Smooth muscle cell (in vitro differentiated cells): ENCODE results near the gene USP5. TPM values are rescaled to one million over a fixed set of nuclear protein-coding genes. Genes with fewer than 3 reads are reported as not detected.
"Not testable (repeated sequence)": the region's sequence is repeated elsewhere in the genome, so short reads cannot be mapped to it uniquely, and the experiment has no call there.

Experiments used
- DNase-seq: peaks from one replicate; lab custom pipeline; 2025; ENCODE audit not compliant: unreplicated experiment; lab: John Stamatoyannopoulos, UW
- H2AFZ ChIP-seq: fragments of 200-600 bp; sonication (generic); 2 replicates; pipeline ENCODE4 v1.6.0; 2016; ENCODE audit warnings: antibody characterized with exemption, low read depth, mild to moderate bottlenecking
- H3F3A ChIP-seq: fragments of 200-600 bp; sonication (generic); 2 replicates; pipeline ENCODE4 v1.6.0; 2017; ENCODE audit warnings: antibody characterized with exemption, low read depth
- H3K27ac ChIP-seq: fragments of 200-600 bp; sonication (generic); 2 replicates; pipeline ENCODE4 v1.5.1; 2016; ENCODE audit warnings: low read depth, mild to moderate bottlenecking
- H3K27me3 ChIP-seq: fragments of 200-600 bp; sonication (generic); 2 replicates; pipeline ENCODE4 v1.6.1; 2016; ENCODE audit warnings: low read depth, mild to moderate bottlenecking
- H3K36me3 ChIP-seq: fragments of 200-600 bp; sonication (generic); 2 replicates; pipeline ENCODE4 v1.5.1; 2016; ENCODE audit warnings: low read depth
- H3K4me1 ChIP-seq: fragments of 200-600 bp; sonication (generic); 2 replicates; pipeline ENCODE4 v1.5.1; 2016; ENCODE audit warnings: low read depth
- H3K4me2 ChIP-seq: fragments of 200-600 bp; sonication (generic); 2 replicates; pipeline ENCODE4 v1.6.0; 2016; ENCODE audit warnings: mild to moderate bottlenecking
- H3K4me3 ChIP-seq: fragments of 200-600 bp; sonication (generic); 2 replicates; pipeline ENCODE4 v1.5.1; 2016; ENCODE audit warnings: mild to moderate bottlenecking
- H3K79me2 ChIP-seq: fragments of 200-600 bp; sonication (generic); 2 replicates; pipeline ENCODE4 v1.6.0; 2016; ENCODE audit warnings: low read depth, mild to moderate bottlenecking
- H3K9ac ChIP-seq: fragments of 200-600 bp; sonication (generic); 2 replicates; pipeline ENCODE4 v1.6.0; 2016; ENCODE audit warnings: low read depth
- H3K9me3 ChIP-seq: fragments of 200-600 bp; sonication (generic); replicated peaks from 2 replicates; pipeline ENCODE4 v1.5.1; 2016; ENCODE audit warnings: low read depth
- H4K20me1 ChIP-seq: fragments of 200-600 bp; sonication (generic); 2 replicates; pipeline ENCODE4 v1.6.0; 2016; ENCODE audit warnings: low read depth
- CTCF ChIP-seq: fragments of 200-600 bp; sonication (generic); IDR thresholded peaks from 2 replicates; pipeline ENCODE4 v1.5.1; 2017; ENCODE audit warnings: borderline replicate concordance, mild to moderate bottlenecking, antibody characterized with exemption; ENCODE audit not compliant: insufficient read depth, poor library complexity, severe bottlenecking
- WGBS: methylation state at CpG from one replicate; pipeline ENCODE4 v1.1.7; 2016; ENCODE audit warnings: low lambda C conversion rate; 5-methylcytosine and 5-hydroxymethylcytosine counted together
- polyA plus RNA-seq: library from polyadenylated mRNA; unstranded; fragments of >200 nt; fragmentation: Nextera tagmentation; extraction: Ambion mirVana; gene quantifications from 2 replicates; pipeline ENCODE4 v1.2.1, GENCODE V29; 2016
- total RNA-seq: library from RNA; depleted of rRNA; stranded (reverse); fragments of >200 nt; gene quantifications from 2 replicates; pipeline ENCODE4 v1.2.3, GENCODE V29; 2014

The USP5 gene
- total and polyA plus RNA-seq, 2 experiments from 2014 or later, result 51.3 to 64.9 TPM

- H3K27ac ChIP-seq, result no peak overlapping the region
- no peak overlapping the region for H2AFZ ChIP-seq
- no peak overlapping the region for H3K4me2 ChIP-seq
- no peaks in the 10 kb centered on the region for H4K20me1 ChIP-seq
- peaks cover 20% of the 10 kb centered on the region for H3F3A ChIP-seq
- H3K36me3 ChIP-seq, result no peaks in the 10 kb centered on the region
- H3K79me2 ChIP-seq, result no peaks in the 10 kb centered on the region
- no peaks in the 10 kb centered on the region for H3K9me3 ChIP-seq
- DNase-seq, result no peak
- 98% methylated on average over 7 of the region's 7 CpGs for WGBS
- TF ChIP-seq CTCF, result no peak
- H3K27me3 ChIP-seq, result no peaks in the 10 kb centered on the region
- H3K4me1 ChIP-seq, result no peaks in the 10 kb centered on the region
- H3K4me3 ChIP-seq, result no peak overlapping the region
- H3K9ac ChIP-seq, result no peak overlapping the region
These were observed 9.0 kb downstream of the USP5 start for GRCh38 chr12:6860942-6861341.

GRCh38 chr12:6861391-6861790, 9.4 kb downstream of the USP5 start:
- H3K27ac ChIP-seq, result no peak overlapping the region
- H2AFZ ChIP-seq, result no peak overlapping the region
- H3K9ac ChIP-seq, result no peak overlapping the region
- WGBS, result over 99% methylated on average over 9 of the region's 9 CpGs
- no peak overlapping the region for H3K4me2 ChIP-seq
- H3K79me2 ChIP-seq, result no peaks in the 10 kb centered on the region
- no peak for DNase-seq
- H3K36me3 ChIP-seq, result no peaks in the 10 kb centered on the region
- H3K27me3 ChIP-seq, result no peaks in the 10 kb centered on the region
- H3K4me3 ChIP-seq, result no peak overlapping the region
- H3F3A ChIP-seq, result peaks cover 20% of the 10 kb centered on the region
- no peaks in the 10 kb centered on the region for H3K4me1 ChIP-seq
- TF ChIP-seq CTCF, result no peak
- H3K9me3 ChIP-seq, result no peaks in the 10 kb centered on the region
- no peaks in the 10 kb centered on the region for H4K20me1 ChIP-seq

DNA sequence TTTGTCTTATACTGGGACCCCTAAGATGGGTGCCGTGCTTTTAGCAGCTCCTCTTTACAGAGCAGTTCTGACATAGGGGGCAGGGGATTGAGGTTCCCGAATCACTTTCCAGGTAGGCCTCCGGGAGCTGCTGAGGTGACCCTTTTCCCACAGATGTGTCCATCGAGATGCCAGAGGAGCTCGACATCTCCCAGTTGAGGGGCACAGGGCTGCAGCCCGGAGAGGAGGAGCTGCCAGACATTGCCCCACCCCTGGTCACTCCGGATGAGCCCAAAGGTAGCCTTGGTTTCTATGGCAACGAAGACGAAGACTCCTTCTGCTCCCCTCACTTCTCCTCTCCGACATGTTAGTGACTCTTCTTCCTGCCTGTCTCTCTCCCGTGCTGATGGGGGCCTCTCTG, 11.1 kb downstream of the USP5 start:
- no peaks in the 10 kb centered on the region for H3K27me3 ChIP-seq
- no peaks in the 10 kb centered on the region for H3K4me1 ChIP-seq
- no peak overlapping the region for H3K9ac ChIP-seq
- no peaks in the 10 kb centered on the region for H3K9me3 ChIP-seq
- no peak overlapping the region for H3K27ac ChIP-seq
- no peak overlapping the region for H3K4me3 ChIP-seq
- H3K4me2 ChIP-seq, result no peak overlapping the region
- DNase-seq, result no peak
- H4K20me1 ChIP-seq, result peaks cover 6% of the 10 kb centered on the region
- no peak overlapping the region for H2AFZ ChIP-seq
- peaks cover 22% of the 10 kb centered on the region for H3F3A ChIP-seq
- H3K36me3 ChIP-seq, result no peaks in the 10 kb centered on the region
- H3K79me2 ChIP-seq, result peaks cover 7% of the 10 kb centered on the region
- TF ChIP-seq CTCF, result no peak
- WGBS, result 97% methylated on average over 11 of the region's 11 CpGs

GRCh38 chr12:6863586-6864321, 11.8 kb downstream of the USP5 start:
- Histone ChIP-seq H4K20me1 (peaks cover 13% of the 10 kb centered on the region), H3K27me3 (no peaks in the 10 kb centered on the region), H2AFZ (no peak overlapping the region), H3K4me2 (no peak overlapping the region), H3K9me3 (no peaks in the 10 kb centered on the region), H3K27ac (no peak overlapping the region), H3K36me3 (no peaks in the 10 kb centered on the region), H3K4me1 (no peaks in the 10 kb centered on the region), H3K9ac (no peak overlapping the region), H3F3A (peaks cover 28% of the 10 kb centered on the region), H3K4me3 (no peak overlapping the region), H3K79me2 (peaks cover 14% of the 10 kb centered on the region)
- no peak for TF ChIP-seq CTCF
- 97% methylated on average over 16 of the region's 16 CpGs for WGBS
- no peak for DNase-seq

DNA sequence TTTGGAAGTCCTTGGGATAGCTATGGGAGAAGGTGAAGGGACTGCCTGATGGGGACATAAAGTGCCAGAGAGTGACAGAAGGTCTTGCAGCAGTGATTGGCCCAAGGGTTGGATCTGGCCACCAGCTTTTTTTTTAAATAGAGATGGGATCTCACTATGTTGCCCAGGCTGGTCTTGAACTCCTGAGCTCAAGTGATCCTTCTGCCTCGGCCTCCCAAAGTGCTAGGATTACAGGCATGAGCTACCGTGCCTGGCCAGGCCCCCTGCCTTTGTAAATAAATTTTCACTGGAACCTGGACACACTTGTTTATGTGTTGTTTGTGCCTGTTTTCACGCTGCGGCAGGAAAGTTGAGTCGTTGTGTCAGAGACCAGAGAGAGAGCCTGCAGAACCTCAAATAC, 13.4 kb downstream of the USP5 start:
- DNase-seq, result not testable (repeated sequence)
- 89% methylated on average over 5 of the region's 5 CpGs for WGBS

More for the DNA sequence above, 13.4 kb downstream of the USP5 start:
- not testable (repeated sequence) for H3K27ac ChIP-seq, H3K27me3 ChIP-seq, H3K9me3 ChIP-seq, H2AFZ ChIP-seq, H3K4me2 ChIP-seq, H3K4me3 ChIP-seq, H3K36me3 ChIP-seq, H3K4me1 ChIP-seq, H3K9ac ChIP-seq
- Histone ChIP-seq H3K79me2 (peaks cover 20% of the 10 kb centered on the region), H3F3A (peaks cover 41% of the 10 kb centered on the region), H4K20me1 (peaks cover 28% of the 10 kb centered on the region)
